Islet of Langerhans (tissue), 1 donor: ENCODE results near the gene TMBIM1.

Experiments used
- FAIRE-seq: peaks from one replicate; lab custom pipeline; 2011; peaks lifted over from hg19 to GRCh38; lab: Jason Lieb, UNC

TMBIM1 gene

DNA sequence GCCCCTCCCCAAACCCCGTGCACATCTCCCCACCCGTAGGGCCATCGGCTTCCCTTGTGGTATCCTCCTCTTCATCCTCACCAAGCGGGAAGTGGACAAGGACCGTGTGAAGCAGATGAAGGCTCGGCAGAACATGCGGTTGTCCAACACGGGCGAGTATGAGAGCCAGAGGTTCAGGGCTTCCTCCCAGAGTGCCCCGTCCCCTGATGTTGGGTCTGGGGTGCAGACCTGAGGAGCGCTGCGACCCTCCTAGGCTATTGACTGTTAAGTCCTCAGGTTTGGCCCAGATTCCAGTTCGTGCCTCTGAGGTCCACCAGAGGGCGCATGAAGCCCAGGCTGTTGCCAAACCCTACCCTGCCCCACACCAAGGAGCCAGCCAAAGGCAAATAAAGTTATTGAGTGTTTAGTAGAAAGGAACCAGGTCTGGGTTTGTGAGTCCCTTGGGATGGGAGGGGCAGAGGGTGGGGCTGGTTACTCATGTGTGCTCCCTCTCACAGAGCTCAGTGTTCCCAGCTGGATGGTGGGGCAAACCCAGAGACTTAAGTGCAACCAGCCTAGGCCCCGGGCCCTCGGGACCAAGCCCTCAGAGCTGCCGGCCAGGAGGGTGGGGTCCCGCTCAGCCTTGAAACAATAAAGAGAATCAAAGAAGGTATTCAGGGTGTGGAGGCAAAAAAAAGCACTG is 19.6 kb downstream of the TMBIM1 start:
- FAIRE-seq = no peak

DNA sequence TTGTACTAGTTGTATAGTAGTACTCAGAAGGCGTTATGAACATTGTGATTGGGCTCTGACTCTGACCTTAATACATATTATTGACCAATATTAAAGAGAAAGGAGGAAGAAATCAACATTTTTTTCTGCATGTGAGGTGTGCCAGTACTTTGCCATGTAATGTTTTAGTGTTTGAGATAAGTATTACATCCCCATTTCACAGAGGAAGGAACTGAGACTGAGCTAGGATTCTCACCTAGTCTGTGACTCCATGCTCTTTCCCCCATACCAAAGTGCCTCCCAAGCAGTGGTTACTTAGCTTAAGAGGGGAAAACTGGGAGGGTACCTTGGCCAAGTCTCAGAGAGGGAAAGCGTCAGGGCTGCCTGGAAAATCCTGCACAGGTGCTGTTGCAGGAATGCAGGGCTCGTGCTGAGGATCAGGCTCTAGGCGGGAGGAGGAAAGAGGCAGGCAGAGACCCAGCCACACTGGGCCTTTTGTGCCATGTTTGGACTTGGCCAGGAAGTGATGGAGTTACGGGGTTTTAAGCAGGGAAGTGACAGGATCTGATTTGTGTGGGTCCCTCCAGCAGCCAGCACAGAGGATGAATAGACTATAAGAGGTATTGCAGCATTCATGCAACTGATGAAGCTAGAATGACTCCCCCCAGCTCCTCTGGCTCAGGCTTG is 20.3 kb downstream of the TMBIM1 start:
- no peak for FAIRE-seq

DNA sequence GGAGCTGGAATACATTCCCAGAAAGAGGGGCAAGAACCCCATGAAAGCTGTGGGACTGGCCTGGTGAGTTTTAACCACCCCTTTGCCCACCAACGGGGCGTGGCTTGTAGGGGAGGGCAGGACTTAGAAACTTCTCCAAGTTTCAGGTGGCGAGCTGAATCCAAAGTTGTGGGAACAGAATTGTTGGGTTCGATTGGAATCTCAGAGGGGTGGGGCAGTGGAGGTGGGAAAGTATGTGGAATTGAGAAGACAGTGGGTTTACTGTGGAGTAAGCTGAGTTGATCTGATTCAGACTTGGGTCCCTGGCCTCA is 20.9 kb downstream of the TMBIM1 start:
- FAIRE-seq = no peak

DNA sequence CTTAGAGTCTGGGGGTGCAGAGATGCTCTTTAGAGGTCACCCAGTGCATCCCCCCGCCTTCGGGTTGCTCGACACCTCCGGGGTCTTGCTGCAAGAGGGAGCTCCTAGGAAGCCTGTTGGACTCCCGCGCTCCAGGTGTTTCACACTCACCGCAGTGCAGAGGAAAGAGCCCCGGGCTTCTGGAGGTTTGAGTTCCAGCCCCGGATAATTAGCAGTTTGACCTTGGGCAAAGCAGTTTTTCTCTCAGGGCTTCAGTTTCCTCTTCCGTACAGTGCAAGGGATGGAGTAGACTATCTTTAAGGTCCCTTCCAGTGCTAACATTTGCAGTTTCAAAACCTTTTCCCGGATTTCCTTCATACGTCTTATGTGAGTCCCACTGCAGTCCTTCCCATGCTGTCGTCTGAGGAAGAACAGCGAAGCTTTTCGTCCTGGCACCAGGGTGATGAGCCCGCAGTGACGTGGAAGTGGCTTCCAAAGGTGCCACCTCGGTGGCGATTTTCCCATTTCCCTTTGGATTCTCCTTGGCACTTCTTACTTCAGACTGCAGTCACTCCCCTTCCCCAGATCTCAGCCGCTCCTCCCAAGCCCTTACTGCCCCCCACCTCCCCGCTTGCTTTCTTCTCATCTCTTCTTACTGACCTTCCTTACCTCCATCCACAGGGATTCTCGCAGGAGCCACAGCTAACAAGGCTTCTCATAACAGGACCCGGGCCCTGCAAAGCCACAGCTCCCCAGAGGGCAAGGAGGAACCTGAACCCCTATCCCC is 21.4 kb downstream of the TMBIM1 start:
- no peak for FAIRE-seq

DNA sequence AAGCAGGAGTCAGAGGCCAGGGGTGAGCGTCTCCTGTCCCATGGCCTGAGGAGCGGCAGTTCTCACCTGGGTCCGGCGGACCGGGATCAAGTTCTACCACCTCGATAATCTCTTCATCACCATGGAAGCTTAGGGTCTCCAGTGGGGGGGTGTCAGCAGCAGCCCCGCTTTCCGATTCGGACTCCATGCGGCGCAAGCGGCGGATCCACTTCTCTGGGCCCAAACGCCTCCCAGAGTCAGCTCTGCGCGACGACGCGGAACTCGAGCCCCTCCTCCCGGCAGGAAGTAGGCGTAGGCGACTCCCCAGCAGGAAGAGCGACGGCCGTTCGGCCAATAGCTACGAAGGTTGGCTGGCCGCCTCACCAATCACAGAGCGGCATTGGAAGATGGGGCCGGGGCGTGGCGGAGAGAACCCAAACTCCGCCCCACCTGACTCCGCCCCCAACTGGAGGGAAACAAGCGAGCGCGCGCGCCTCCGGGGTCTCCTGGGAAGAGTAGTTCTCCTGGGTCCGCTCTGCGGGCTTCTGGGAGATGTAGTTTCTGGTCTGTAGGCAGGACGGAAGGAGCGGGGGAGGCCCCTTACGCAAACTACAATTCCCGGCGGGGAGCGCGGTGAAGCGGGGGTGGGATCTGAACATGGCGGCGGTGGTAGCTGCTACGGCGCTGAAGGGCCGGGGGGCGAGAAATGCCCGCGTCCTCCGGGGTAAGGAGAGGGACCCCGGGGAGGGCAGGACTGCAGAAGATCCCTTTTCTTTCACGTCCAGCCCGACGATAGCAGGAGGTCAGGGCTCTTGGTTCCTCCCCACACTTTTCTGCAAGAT is 22.2 kb downstream of the TMBIM1 start, which contains the start of the genes AAMP and PNKD:
Gene AAMP, minus strand, starts transcription at position 238 of the 821 bp plus-strand sequence. Its CDS starts 51 bp downstream, at position 187.
Gene PNKD, plus strand, starts transcription at position 620 of the 821 bp plus-strand sequence. Its CDS starts 17 bp downstream, at position 637.
- FAIRE-seq = peak; percentile 61

DNA sequence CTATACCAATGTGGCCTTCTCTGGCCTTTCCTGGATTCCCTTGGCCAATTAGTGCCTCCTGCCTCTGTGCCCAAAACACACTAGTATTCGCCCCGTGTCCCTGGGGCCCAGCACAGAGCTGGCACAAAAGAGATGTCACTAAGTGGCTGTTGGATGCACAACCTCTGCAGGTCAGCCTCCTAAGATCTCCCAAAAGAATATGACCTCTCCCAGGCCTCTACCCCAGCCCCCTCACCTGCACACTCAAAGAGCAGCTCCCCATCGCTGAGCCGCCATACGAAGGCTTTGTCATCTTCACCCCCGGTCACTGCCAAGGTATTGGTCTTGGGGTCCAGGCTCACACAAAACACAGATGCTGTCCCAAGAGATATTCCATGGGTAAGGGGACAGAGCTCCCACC is 25.0 kb downstream of the TMBIM1 start:
- FAIRE-seq = no peak

DNA sequence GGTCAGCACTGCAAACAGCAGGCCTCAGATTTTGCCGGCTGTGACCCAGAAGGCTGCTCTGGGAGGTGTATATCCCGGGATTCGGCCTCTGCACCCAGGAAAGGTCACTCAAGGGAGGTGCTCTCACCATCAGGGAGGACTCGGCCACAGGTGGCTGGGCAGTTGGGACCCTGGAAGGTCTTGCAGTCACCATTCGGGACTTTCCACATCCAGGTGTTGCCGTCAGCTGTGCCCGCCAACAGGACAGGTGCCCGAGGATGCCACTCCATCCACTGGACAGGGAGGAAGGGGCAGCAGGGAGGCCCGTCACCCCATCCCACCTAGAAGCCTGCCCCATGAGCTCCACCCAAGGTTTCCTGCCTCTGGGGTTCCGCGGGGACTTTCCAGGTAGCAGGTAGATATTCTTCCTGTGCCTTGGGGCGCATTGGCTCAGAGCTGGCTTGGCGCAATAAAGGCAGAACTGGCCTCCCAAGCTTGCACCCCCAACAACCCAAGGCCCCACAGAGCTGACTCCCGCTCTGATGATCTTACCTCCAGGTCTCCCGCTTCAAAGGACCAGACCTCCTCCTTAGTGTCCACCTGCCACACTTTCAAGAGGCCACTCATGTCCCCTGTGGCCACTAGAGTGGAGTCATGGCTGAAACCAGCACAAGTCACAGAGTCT is 25.9 kb downstream of the TMBIM1 start:
- no peak for FAIRE-seq

DNA sequence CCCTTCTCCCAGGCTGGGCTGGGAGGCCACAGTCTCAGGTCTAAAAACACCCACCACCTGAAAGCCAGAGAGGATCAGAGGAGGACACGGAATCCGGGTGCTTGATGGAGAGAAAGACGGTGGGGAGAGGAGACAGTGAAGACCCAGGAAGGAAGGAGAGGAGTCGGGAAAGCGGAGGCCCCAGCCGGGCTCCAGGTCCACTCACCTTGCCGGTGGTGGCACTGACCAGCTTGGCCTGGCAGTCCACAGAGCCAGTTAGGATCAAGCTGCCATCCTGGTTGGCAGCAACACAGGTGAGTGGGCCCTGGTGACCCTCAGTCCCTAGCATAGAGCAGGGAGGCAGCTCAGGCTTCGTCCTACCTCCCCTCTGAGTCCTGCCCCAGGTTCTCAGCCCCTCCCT is 26.7 kb downstream of the TMBIM1 start:
- FAIRE-seq = no peak

DNA sequence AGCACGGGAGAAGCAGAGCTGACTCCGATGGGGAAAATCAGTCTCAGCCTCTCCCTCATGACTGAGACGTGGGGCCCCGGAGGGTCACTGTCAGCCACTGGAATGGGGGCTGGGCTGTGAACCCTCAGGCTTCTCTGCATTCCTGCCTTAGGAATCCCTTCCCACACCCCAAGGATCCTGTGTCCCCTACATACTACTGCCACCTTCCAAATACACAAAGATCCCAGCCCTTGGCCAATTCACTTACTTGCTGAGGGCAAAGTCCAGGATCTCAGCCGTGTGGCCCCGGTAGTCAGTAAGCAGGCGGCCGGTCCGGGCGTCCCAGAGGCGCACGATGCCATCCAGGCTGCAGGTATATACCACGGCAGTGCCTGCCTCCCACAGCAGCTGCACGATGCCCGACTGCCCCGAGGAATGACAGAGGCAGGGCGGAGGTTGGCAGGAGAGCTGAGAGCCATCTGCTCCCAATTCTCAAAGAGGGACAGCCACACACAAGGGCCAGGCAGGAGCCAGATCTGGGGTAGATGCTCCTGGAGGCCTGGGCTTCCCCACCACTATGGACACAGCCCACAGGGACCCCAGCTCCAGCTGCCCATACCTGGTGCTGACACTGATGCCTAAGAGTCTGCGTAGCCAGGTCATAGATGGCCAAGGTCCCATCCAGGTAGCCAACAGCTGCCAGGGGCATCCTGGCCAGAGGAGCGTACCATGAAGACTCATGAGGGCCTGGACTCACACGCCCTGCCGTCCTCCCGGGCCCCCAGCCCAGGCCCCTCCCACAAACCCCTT is 27.3 kb downstream of the TMBIM1 start:
- FAIRE-seq = no peak

DNA sequence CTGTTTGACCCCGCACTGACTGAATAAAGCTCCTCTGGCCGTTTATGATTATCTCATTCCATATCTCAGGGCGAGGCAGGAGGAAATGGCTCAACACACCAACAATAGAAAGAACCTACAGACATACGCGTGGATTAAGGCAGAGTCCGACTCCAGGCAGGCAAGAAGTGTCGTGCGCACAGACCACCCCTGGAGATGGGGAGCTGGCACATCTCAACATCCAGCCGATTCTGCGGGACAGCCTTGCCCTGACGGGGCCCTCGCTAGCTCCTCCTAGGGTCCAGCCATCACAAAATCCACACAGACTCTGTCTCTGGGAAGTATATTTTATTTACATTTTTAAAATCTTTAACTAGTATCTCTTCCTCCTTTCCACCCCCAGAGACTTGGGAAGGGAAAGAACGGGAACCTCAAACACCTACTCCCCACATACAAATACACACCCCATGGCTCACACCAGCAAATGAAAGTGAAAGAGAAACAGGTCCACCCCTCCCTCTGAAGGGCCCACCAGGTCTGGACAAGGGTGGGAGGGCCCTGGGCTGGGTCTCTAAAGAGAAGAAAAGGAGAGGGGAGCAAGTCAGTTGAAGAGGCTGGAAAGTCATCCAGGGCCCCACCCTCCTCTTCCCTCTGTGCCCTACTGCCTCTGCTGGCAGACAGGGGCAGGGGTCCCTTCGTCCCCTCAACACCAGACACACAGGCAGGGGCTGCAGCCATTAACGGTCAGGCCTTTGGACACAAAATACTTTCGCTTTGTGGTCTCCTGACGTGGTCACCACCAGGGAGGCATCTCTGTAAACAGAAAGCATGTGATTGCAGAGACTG is 28.3 kb downstream of the TMBIM1 start:
- no peak for FAIRE-seq

DNA sequence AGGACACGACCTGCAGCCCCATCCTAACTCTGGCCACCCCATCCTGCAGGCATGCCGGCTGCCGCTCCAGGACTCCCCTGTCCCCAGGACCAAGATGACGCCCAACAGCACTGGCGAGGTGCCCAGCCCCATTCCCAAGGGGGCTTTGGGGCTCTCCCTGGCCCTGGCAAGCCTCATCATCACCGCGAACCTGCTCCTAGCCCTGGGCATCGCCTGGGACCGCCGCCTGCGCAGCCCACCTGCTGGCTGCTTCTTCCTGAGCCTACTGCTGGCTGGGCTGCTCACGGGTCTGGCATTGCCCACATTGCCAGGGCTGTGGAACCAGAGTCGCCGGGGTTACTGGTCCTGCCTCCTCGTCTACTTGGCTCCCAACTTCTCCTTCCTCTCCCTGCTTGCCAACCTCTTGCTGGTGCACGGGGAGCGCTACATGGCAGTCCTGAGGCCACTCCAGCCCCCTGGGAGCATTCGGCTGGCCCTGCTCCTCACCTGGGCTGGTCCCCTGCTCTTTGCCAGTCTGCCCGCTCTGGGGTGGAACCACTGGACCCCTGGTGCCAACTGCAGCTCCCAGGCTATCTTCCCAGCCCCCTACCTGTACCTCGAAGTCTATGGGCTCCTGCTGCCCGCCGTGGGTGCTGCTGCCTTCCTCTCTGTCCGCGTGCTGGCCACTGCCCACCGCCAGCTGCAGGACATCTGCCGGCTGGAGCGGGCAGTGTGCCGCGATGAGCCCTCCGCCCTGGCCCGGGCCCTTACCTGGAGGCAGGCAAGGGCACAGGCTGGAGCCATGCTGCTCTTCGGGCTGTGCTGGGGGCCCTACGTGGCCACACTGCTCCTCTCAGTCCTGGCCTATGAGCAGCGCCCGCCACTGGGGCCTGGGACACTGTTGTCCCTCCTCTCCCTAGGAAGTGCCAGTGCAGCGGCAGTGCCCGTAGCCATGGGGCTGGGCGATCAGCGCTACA is 29.4 kb downstream of the TMBIM1 start:
- no peak for FAIRE-seq

DNA sequence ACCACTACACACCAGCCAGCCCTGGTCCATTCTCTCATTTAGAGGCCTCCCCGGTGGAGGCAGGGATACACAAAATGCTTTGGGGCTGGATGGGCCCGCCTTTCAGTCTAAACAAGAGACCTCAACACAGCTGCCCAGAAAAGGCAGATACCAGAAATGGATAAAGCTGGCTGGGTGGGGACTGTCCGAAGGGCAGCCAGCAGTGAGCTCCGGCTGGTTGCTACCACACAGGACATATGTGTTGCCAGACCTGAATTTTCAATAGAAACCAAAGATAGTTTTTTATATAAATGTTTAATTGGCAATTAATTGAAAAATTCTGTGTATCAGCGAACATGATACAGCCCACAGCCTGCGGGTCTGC is 30.1 kb downstream of the TMBIM1 start:
- FAIRE-seq = no peak

DNA sequence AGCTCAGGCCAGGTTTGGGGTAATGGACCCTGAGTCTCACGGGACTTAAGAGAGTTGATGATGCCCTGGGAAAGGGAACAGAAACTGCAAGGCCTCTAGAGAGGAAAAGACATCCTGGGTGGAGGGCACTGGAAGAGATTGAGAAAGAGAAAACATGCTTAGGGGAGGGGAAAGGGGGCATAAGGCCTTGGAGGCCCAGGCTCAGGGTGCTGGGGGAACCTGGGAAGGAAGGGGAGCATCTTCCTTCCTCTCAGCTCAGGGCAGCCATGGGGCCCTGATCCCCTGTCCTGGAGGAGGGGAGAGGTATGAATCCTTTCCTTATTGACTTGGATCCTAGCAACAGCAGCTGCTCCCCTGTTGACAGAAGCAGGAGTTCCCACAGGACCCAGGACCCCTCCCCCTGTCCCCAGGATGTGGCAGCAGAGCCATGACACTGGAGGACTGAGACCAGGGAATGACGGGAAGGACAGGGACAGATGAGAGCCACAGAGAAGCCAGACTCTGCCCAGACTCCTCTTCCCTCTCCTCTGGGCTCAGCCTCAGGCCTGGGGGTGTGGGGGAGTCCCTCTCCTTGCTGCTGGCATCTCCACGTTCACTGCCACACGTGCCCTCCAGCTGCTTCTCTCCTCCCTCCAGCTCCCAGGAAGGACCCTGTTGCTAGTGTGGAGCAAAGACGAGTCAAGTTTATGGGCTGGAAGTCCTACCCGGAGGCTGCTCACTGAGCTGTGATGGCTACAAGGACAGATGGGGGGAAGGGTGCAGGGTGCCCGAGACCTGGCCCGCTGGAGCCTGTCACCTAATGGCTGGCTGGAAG is 30.7 kb downstream of the TMBIM1 start:
- no peak for FAIRE-seq

DNA sequence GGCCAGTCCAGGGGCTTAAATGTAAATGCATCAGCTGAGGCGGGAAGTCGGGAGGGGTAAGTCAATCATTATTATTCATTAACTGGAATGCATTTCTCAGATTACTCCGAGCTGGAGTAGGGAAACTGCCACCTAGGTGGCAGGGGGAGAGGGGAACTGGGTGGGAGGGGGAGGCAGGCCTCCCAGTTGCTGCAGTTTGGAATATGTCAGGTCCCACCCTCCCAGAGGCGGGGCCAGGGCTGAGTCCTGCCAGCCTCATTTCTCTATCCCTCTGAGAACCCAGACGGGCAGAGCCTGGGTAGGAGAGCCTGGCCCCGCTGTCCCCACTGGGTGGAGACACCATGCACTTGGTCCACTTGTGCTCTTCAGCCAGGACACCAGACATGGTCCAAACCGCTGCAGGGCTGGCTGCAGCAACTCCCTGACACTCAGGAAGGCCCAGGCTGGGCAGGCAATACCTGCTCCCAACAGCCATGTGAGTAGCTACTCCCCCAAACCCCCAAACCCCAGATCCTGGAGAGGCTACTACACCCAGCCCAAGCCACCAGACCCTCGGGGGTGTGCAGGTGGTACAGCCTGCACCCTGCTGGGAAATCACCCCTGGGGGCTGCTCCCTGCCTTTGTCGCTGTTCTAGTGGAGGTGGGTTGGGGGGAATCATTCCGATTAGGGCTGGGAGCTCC is 31.4 kb downstream of the TMBIM1 start, which contains the start of gene GPBAR1:
Gene GPBAR1, plus strand, starts transcription at position 274 of the 681 bp plus-strand sequence. CDS start 1,710 bp downstream, outside the sequence.
- FAIRE-seq = no peak

DNA sequence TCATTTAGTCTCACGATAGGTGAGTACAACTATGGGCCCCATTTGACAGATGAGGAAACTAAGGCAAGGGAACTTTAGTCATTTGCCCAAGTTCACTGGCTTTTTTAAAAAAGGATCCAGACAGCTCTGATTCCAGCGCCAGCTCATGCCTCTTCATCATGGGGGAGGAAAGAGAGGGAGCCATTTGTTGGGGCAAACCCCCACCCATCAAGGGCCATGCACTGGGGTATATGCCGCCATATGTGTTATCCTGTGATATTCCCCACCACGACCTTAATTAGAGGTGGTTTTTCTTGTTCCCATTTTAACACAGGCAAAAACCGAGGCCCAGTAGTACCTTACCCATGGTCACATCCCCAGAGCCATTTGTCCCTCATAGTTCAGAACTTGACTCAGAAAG is 32.1 kb downstream of the TMBIM1 start:
- FAIRE-seq = no peak

DNA sequence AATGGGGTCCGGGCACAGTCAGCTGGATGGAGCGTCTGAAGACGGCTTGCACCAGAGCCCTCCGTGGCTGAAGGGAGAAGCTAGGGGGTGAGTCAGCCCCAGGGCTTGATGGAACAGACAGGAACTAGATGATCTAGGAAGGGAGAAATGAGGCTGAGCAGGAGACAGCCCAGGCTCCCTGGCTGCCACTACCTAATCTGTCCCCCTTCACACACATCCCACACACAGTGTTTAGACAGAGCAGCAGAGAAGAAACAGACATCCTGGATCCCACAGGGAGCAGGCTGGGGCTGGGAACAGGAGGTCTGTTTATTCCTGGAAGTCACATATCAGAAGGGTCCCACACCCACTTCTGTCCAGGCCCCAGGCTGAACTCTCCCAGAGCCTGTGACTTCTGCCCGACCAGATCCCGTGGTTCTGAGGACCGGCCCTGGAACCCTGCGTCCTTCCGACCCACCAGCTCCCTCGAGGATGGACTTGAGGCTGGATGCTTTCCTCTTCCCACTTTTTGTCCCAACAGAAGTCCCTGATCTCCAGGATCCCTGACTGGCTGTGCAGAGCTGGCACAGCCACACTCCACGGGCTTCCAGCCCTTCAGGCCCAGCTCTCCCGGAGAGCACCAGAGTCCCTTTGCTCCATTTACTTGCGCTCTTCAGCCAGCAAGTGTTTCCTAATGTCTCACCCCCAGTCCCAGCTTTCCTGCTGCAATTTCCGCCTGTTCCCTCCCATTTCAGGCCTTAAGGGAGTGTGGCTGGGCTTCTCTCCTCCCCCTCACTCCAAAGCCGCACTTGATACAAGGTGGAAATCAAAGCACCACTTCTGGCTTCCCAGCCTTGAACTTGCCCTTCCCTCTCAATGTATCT is 33.0 kb downstream of the TMBIM1 start:
- no peak for FAIRE-seq
